CD4-positive, alpha-beta T cell (primary cell): ENCODE data around the gene SHOC2. TPM values are rescaled to one million over a fixed set of nuclear protein-coding genes. Genes with fewer than 3 reads are reported as not detected.

ENCODE experiments used
- ATAC-seq: fragments of 200-7000 bp; cut with Tn5 transposase; one replicate; pipeline ENCODE4 v1.10.0; 2022; ENCODE audit warnings: mild to moderate bottlenecking; ENCODE audit not compliant: poor library complexity
- CTCF ChIA-PET: fragments of 350-600 bp; sonication (Branson Sonifier 250); formaldehyde crosslinking; loops from one replicate; lab custom pipeline; 2021; ENCODE audit warnings: antibody characterized with exemption, inconsistent platforms; lab: Charles Lee
- POLR2A ChIA-PET: fragments of 350-600 bp; sonication (Branson Sonifier 250); formaldehyde crosslinking; loops from one replicate; lab custom pipeline; 2021; ENCODE audit warnings: antibody characterized with exemption, inconsistent platforms; lab: Charles Lee
- DNase-seq, 14 experiments: peaks; one replicate each; pipeline ENCODE4 v3.0.0-alpha.2; 2013 to 2020; ENCODE audit warnings: mixed read lengths in 2 of 14
- H3K27ac ChIP-seq, 2 donors: one replicate each; pipeline versions ENCODE4 v1.5.1 to v1.7.0; 2013; ENCODE audit warnings: low read length in 2 of 2, low read depth in 1 of 2, mild to moderate bottlenecking in 1 of 2
- H3K27me3 ChIP-seq, 2 experiments: 1 replicate in 1 of 2; 2 replicates in 1 of 2; pipeline versions ENCODE4 v1.6.1 to v1.7.0; 2013; ENCODE audit warnings: low read length in 2 of 2, control low read depth in 1 of 2, mild to moderate bottlenecking in 1 of 2, moderate library complexity in 1 of 2; ENCODE audit not compliant: insufficient read depth in 2 of 2, control insufficient read depth in 1 of 2
- H3K36me3 ChIP-seq: one replicate; pipeline ENCODE4 v1.6.1; 2013; ENCODE audit warnings: low read length, control low read depth; ENCODE audit not compliant: insufficient read depth
- H3K4me1 ChIP-seq: one replicate; pipeline ENCODE4 v1.6.1; 2013; ENCODE audit warnings: low read length, control low read depth; ENCODE audit not compliant: insufficient read depth
- H3K4me3 ChIP-seq: one replicate; pipeline ENCODE4 v1.5.1; 2013; ENCODE audit warnings: mild to moderate bottlenecking, low read length, moderate library complexity
- H3K9me3 ChIP-seq, 2 experiments: 1 replicate in 1 of 2; 2 replicates in 1 of 2; pipeline versions ENCODE4 v1.6.1 to v1.7.0; 2013; ENCODE audit warnings: low read length in 2 of 2, mild to moderate bottlenecking in 2 of 2, control low read depth in 1 of 2, moderate library complexity in 1 of 2; ENCODE audit not compliant: control insufficient read depth in 1 of 2, insufficient read depth in 1 of 2
- H3K27ac Mint-ChIP-seq: one replicate; pipeline ENCODE4 v1.8.0; 2020; ENCODE audit warnings: mixed read lengths
- H3K27me3 Mint-ChIP-seq: one replicate; pipeline ENCODE4 v1.8.0; 2021; ENCODE audit warnings: mixed read lengths
- H3K36me3 Mint-ChIP-seq: one replicate; pipeline ENCODE4 v1.8.0; 2021; ENCODE audit warnings: low read depth, mixed read lengths
- H3K4me1 Mint-ChIP-seq: one replicate; pipeline ENCODE4 v1.8.0; 2021; ENCODE audit warnings: low read depth, mixed read lengths
- H3K4me3 Mint-ChIP-seq: one replicate; pipeline ENCODE4 v1.8.0; 2020; ENCODE audit warnings: mild to moderate bottlenecking, mixed read lengths
- H3K9me3 Mint-ChIP-seq: one replicate; pipeline ENCODE4 v1.8.0; 2020; ENCODE audit warnings: mixed read lengths
- intact Hi-C, 2 experiments: fragments of 100-400 bp; cut with DNase I in 1 of 2; cut with micrococcal nuclease in 1 of 2; formaldehyde crosslinking; loops; one replicate each; pipeline versions ENCODE4 v1.15.1 to v1.9.0; 2023 to 2025; cut with DNase I, micrococcal nuclease
- total RNA-seq, 174 experiments: library from RNA in 2 of 174; stranded (reverse) in 2 of 174; gene quantifications; one replicate each; pipeline ENCODE4 v1.2.3 and lab custom pipeline; 2021 to 2026
- TF ChIP-seq, protein P1 (sequence below): fragments of 200-600 bp; IDR thresholded peaks from one replicate; pipeline ENCODE4 v1.8.0; 2022; ENCODE audit warnings: antibody characterized with exemption, mild to moderate bottlenecking

The SHOC2 gene
- total RNA-seq, 2 experiments from 2014 or later, result 65.9 to 66.9 TPM

DNA sequence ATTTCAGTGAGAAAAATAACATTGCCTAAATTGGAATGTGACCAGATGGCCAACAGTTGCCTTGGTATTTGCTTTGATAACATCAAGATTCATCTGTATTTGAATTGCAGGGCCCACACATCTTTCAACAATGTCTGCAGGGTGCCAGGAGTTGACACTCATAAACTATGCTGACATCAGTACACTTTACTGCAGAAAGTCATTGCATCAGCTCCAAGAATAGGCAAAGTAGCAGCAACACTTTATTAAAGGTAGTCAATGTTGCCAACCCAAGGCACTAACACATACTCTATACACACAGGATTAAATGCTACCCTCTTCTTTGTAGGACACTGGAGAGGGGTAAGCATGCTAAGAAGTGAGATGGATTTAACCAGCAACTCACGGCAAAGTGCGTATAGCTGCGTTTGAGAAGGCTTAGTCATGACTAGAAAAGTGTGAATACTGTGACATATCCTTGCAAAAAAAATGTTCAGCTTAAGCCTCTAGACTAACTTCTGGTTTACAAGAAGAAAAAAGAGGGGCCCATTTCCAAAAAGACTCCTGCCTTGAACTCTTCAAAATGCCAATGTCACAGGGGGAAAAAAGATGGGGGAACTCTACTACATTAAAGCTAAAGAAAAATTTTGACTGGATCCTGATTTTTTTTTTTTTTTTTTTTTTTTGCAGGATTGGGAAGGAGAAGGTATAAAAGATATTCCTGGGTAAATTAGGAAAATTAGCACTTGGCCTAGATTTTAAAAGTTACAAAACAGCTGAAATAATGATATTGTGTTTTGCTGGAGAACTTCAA is 2.7 kb upstream of the SHOC2 start:
- ChIA-PET POLR2A (interaction anchor here (0.8 to 0.9 kb wide), 2 partner anchors 15 to 16 kb away, joined by 3 to 5 read pairs; no protein-coding TSS in a partner anchor), CTCF (interaction anchor here (0.7 to 2.0 kb wide), 5 partner anchors 23 to 208 kb away, joined by 3 to 8 read pairs (median 3); no protein-coding TSS in a partner anchor)
- H3K27ac Mint-ChIP-seq, result peak overlapping the region; percentile 99
- peaks cover 8% of the 10 kb centered on the region for H3K4me1 ChIP-seq
- no peak for ATAC-seq
- peaks cover 43% of the 10 kb centered on the region for H3K4me1 Mint-ChIP-seq
- no peak overlapping the region for H3K4me3 ChIP-seq
- H3K9me3 Mint-ChIP-seq, result no peaks in the 10 kb centered on the region
- peaks cover 16% of the 10 kb centered on the region for H3K36me3 ChIP-seq
- intact Hi-C loops, result loop anchor here in 1 of 2 experiments (2.0 to 10.0 kb wide), 6 partner anchors 44 to 1528 kb away; partner anchors contain the start of genes DUSP5, PDCD4, SMNDC1 and VTI1A
- no peak overlapping the region for H3K27ac ChIP-seq
- TF ChIP-seq, protein P1, sequence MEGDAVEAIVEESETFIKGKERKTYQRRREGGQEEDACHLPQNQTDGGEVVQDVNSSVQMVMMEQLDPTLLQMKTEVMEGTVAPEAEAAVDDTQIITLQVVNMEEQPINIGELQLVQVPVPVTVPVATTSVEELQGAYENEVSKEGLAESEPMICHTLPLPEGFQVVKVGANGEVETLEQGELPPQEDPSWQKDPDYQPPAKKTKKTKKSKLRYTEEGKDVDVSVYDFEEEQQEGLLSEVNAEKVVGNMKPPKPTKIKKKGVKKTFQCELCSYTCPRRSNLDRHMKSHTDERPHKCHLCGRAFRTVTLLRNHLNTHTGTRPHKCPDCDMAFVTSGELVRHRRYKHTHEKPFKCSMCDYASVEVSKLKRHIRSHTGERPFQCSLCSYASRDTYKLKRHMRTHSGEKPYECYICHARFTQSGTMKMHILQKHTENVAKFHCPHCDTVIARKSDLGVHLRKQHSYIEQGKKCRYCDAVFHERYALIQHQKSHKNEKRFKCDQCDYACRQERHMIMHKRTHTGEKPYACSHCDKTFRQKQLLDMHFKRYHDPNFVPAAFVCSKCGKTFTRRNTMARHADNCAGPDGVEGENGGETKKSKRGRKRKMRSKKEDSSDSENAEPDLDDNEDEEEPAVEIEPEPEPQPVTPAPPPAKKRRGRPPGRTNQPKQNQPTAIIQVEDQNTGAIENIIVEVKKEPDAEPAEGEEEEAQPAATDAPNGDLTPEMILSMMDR, result no peak
- no peaks in the 10 kb centered on the region for H3K27me3 Mint-ChIP-seq
- peak overlapping the region; percentile 99 for H3K4me3 Mint-ChIP-seq
- H3K9me3 ChIP-seq, result no peaks in the 10 kb centered on the region
- peaks cover 45% of the 10 kb centered on the region for H3K36me3 Mint-ChIP-seq
- DNase-seq, result no peak
- no peaks in the 10 kb centered on the region for H3K27me3 ChIP-seq

DNA sequence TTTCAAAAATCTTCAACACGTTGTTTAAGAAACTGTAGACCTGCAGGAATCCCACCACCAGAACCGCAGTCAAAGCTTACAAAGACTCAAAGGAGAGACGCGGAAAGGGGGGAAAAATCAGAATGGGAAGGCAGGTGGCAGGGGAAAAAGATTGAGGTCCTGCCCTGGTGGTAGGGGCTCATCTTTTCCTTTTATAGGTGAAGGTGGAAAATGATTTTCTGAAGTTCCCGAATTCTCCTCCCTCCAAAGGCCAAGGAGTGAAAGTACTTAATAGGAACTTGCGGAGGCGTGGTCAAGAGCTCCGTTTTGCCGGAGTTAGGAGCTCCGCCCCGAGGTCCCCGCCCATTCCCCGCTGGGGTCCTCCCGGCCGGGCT is 1.1 kb upstream of the SHOC2 start:
- Mint-ChIP-seq H3K4me1 (peaks cover 56% of the 10 kb centered on the region), H3K4me3 (peak overlapping the region; percentile 99), H3K27me3 (no peaks in the 10 kb centered on the region), H3K27ac (peak overlapping the region; percentile 99), H3K36me3 (peaks cover 38% of the 10 kb centered on the region), H3K9me3 (no peaks in the 10 kb centered on the region)
- H3K4me1 ChIP-seq, result peaks cover 8% of the 10 kb centered on the region
- DNase-seq (peak in 13 of 14 experiments; percentile 68 to 94 (median 83)), ATAC-seq (no peak)
- peak overlapping the region; percentile 97 for H3K4me3 ChIP-seq
- peak overlapping the region; percentile 98 to 100 for H3K27ac ChIP-seq
- no peaks in the 10 kb centered on the region for H3K9me3 ChIP-seq
- H3K27me3 ChIP-seq, result no peaks in the 10 kb centered on the region
- ChIA-PET CTCF (interaction anchor here (1.1 to 2.3 kb wide), 6 partner anchors 9 to 246 kb away, joined by 3 to 8 read pairs (median 4); no protein-coding TSS in a partner anchor), POLR2A (interaction anchor here (0.6 to 4.1 kb wide), 25 partner anchors 8 to 1529 kb away, joined by 3 to 19 read pairs (median 5); partner anchors contain the start of genes GPAM, PDCD4, SMNDC1 and VTI1A)
- TF ChIP-seq, protein P1, result no peak
- H3K36me3 ChIP-seq, result peaks cover 12% of the 10 kb centered on the region
- intact Hi-C loops, result loop anchor here (2.0 to 10.0 kb wide), 6 partner anchors 45 to 1527 kb away; partner anchors contain the start of genes DUSP5 (in 1 of the 2), PDCD4 (in 1 of the 2), SMNDC1 (in 1 of the 2) and VTI1A (in 1 of the 2)

DNA sequence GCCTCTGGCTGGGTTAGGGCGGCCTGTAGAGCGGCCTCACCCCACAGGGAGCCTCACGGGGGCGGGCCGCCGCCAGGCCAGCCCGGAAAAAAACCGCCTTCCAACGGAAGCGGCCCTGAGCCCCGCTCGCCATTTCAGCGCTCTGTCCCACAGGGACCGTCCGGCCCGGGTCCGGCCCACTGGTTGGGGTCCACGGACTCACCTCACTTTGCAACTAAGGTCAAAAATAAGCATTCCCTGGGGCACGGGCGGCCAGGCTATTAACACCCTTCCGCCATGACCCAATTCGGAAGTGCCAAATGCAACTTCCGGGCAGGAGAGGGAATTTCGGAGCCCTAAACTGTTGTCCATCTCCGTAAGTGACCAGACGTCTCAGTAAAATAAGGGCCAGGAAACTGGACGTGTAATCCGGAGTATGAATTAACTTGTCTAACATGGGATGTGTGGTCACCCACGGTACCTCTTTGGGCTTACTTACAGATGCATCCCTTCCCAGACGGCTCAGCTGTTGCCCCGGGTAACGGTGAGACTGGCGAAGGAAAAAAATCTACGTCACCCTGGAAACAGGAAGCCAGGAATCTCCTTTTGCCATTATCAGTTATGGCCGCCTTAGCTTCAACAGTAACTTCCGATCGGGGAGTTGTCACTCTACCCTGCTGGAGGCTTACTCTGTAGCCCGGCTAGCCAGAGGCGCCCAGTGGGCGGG is 608 bp upstream of the SHOC2 start, which contains the start of gene BBIP1:
Gene BBIP1, minus strand, starts transcription at position 538 of the 706 bp plus-strand sequence. CDS start 1,023 bp downstream, outside the sequence.
- intact Hi-C loops, result loop anchor here (1.0 to 10.0 kb wide), 7 partner anchors 46 to 1526 kb away; partner anchors contain the start of genes DUSP5 (in 1 of the 2), PDCD4 (in 1 of the 2), SMNDC1 (in 1 of the 2) and VTI1A (in 1 of the 2)
- CTCF ChIA-PET, result interaction anchor here (1.1 to 2.3 kb wide), 5 partner anchors 8 to 246 kb away, joined by 3 to 6 read pairs (median 4); no protein-coding TSS in a partner anchor
- TF ChIP-seq, protein P1, result no peak
- no peaks in the 10 kb centered on the region for H3K9me3 Mint-ChIP-seq
- POLR2A ChIA-PET, result interaction anchor here (0.6 to 4.1 kb wide), 39 partner anchors 9 to 1528 kb away, joined by 3 to 19 read pairs (median 4); partner anchors contain the start of genes GPAM, PDCD4, SMNDC1 and VTI1A
- peaks cover 11% of the 10 kb centered on the region for H3K36me3 ChIP-seq
- peak within 1 kb of the TSS; percentile 99 for H3K4me3 Mint-ChIP-seq
- H3K27ac ChIP-seq, result peak within 1 kb of the TSS; percentile 98 to 100
- H3K4me1 ChIP-seq, result peaks cover 8% of the 10 kb centered on the region
- H3K36me3 Mint-ChIP-seq, result peaks cover 38% of the 10 kb centered on the region
- peak within 1 kb of the TSS; percentile 99 for H3K27ac Mint-ChIP-seq
- H3K4me1 Mint-ChIP-seq, result peaks cover 61% of the 10 kb centered on the region
- peak; percentile 15 for ATAC-seq
- peak within 1 kb of the TSS; percentile 97 for H3K4me3 ChIP-seq
- H3K9me3 ChIP-seq, result no peaks in the 10 kb centered on the region
- H3K27me3 Mint-ChIP-seq, result no peaks in the 10 kb centered on the region
- DNase-seq, result peak in 1 of 14 experiments; percentile 69
- H3K27me3 ChIP-seq, result no peaks in the 10 kb centered on the region
